HG02885 (cell line): ENCODE measurements around the gene LRSAM1.

ENCODE experiments used
- ATAC-seq: cut with Tn5 transposase; IDR thresholded peaks from one replicate; pipeline ENCODE4 v1.9.1; 2021; ENCODE audit warnings: mild to moderate bottlenecking; ENCODE audit not compliant: unreplicated experiment, poor library complexity

Gene LRSAM1

DNA sequence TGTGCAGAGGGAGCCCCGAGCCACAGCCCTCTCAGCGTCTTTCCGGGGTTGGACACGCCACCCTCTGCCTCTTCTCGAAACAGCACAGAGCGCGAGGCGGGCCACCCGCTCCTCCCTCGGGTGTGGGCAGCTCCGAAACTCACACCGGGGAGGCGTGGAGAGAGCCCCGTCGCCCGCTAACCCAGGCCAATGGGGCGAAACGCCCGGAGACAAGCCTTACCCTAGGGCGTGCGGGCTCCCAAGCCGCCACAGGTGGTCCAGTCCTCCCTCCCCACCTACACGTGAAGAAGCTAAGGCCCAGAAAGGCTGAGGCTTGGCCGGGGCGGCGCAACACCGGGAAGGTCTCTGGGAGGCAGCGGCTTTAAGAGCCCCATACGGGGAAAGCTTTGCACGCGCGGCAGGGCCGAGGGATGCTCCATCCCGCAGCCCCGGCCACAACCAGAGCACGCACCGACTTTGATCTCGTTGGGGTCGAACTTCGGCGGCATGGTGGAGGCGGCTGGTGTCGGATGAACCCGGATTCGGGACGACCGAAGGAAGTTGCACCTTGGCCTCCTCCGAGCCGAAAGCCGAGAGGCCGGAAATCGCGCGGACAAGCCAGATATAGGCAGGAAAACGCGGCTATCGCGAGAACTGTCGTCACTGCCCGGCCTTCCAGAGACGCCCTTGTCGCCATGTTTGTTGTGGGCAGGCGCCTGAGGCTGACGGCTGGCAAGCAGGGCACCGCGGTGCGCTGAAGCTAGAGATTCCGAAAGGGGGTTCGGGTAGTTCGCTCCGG lies at the start of gene LRSAM1, which contains the start of gene RPL12:
TSS of gene LRSAM1 (plus strand) at position 681 of the 778 bp plus-strand sequence. CDS start 3,018 bp downstream, outside the sequence.
TSS of gene RPL12 (minus strand) at position 577 of the 778 bp plus-strand sequence. CDS start at position 488, 89 bp downstream.
- peak; percentile 71 for ATAC-seq

DNA sequence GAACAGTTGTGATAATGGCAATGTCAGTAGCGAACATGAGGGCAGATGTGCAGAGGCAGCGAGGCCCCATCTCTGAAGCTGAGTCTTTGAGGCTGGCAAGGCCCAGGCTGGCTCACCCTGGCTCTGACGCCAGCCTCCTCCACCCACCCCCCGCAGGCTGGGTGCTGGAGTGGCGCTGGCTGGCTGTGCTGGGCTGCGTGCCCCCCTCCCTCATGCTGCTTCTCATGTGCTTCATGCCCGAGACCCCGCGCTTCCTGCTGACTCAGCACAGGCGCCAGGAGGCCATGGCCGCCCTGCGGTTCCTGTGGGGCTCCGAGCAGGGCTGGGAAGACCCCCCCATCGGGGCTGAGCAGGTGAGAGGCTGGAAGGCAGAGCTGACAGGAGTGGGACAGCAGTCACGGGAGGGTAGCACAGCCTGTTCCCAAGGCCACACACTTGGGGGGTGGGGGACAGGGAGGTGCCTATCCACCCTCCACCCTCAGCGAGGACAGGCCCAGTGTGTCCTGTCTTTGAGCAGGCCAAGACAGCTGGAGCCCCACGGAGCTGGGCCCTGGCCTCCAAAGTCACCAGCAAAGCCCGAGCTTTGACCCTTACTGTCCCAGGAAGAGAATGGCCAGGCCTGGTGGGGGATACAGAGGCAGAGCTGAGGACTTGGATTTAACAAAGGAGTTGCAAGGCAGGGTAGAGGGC lies 48.8 kb upstream of the LRSAM1 start:
- no peak for ATAC-seq

DNA sequence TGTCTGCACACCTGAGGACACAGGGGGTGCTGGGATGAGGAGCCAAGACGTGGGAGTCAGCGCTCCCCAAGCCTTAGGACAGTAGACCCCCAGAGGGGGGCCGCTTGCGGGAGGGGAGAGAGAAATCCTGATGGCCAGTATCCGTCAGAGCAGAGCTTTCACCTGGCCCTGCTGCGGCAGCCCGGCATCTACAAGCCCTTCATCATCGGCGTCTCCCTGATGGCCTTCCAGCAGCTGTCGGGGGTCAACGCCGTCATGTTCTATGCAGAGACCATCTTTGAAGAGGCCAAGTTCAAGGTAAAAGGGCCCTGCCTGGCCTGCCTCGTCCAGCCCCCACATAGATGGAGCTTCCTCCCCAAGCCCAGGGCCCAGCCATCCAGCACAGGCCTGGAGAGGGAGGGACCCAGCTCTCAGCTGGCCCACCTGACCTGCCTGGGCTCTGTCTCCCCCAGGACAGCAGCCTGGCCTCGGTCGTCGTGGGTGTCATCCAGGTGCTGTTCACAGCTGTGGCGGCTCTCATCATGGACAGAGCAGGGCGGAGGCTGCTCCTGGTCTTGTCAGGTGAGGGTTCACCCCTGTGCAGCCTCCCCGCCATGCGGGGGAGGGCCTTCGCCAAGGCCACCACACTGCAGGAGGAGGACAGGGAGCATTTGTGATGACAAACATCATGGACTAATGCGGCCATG lies 47.7 kb upstream of the LRSAM1 start:
- ATAC-seq: no peak

DNA sequence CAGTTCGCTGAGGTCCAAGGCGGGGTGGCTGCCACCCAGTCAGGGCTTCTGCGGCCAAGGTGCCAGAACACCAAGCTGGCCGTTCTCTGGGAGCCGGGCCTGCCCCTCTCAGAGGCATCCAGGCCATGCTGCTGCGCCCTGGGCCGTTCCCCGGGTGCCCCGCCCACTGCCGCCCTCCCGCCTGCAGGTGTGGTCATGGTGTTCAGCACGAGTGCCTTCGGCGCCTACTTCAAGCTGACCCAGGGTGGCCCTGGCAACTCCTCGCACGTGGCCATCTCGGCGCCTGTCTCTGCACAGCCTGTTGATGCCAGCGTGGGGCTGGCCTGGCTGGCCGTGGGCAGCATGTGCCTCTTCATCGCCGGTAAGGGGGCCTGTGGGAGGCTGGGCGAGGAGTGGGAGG lies 46.7 kb upstream of the LRSAM1 start:
- no peak for ATAC-seq

- no peak for ATAC-seq
Measured at GRCh38 chr9:127405344-127406125, 45.8 kb upstream of the LRSAM1 start.

DNA sequence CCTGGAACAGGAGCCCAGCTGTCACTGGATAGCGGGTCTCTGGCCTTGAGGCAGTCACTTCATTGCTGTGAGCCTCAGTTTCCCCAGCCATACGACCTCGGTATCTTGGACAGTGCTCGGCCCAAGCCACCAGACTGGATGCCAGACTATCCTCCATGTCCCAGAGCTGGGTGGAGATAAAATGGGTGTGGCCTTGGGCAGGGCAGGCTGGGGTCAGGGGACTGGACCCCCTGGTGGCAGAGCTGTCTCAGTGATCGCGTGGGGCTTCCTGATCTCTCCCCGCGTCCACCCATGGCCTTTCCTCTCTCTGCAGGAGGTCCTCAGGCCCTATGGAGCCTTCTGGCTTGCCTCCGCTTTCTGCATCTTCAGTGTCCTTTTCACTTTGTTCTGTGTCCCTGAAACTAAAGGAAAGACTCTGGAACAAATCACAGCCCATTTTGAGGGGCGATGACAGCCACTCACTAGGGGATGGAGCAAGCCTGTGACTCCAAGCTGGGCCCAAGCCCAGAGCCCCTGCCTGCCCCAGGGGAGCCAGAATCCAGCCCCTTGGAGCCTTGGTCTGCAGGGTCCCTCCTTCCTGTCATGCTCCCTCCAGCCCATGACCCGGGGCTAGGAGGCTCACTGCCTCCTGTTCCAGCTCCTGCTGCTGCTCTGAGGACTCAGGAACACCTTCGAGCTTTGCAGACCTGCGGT lies 44.4 kb upstream of the LRSAM1 start:
- ATAC-seq: no peak

DNA sequence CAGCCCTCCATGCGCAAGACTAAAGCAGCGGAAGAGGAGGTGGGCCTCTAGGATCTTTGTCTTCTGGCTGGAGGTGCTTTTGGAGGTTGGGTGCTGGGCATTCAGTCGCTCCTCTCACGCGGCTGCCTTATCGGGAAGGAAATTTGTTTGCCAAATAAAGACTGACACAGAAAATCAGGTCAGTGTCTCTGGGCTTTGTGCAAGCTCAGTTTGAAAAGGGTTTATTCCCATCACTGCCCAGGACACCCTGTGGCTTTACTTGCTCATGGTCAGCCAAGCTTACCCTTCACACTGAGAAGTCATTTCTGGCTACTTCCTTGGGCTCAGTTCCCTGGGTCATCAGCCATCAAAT lies 43.8 kb upstream of the LRSAM1 start:
- ATAC-seq: no peak

GRCh38 chr9:127411122-127411521 lies 40.2 kb upstream of the LRSAM1 start:
- ATAC-seq: no peak

DNA sequence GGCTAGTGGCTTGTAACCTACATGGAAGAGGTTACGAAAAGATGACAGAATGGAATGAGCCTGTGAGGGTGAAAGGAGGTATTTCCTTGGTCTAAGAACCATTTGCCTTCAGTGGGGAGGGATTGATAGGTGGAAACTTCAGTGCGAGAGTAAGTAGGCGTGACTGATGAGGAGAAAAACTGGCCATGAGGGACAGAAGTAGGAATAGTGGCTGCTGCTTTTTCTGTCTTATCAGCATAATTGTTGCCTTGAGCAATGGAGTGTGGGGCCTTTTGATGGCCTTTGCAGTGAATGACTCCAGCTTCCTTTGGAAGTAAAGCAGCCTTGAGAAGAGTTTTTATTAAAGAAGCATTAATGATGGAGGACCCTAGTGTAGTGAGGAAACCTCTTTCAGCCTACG lies 36.2 kb upstream of the LRSAM1 start:
- no peak for ATAC-seq

DNA sequence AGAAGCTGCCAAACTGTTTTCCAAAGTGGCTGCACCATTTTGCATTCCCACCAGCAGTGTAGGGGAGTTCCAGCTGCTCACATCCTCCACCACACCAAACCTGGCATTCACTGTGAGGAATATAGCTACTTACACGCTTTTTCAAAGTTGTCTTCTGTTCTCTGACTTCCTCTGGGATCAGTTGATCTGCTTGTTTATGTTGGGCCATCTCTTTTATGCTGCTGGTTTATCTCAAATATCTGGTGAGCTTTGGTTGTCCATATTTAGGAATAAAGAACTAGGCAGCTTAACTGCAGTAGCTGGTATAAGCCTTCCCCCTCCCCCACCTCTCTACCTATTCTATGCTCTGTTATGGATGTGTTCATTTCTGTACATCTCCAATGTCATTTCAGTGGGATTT lies 35.7 kb upstream of the LRSAM1 start:
- ATAC-seq: no peak

DNA sequence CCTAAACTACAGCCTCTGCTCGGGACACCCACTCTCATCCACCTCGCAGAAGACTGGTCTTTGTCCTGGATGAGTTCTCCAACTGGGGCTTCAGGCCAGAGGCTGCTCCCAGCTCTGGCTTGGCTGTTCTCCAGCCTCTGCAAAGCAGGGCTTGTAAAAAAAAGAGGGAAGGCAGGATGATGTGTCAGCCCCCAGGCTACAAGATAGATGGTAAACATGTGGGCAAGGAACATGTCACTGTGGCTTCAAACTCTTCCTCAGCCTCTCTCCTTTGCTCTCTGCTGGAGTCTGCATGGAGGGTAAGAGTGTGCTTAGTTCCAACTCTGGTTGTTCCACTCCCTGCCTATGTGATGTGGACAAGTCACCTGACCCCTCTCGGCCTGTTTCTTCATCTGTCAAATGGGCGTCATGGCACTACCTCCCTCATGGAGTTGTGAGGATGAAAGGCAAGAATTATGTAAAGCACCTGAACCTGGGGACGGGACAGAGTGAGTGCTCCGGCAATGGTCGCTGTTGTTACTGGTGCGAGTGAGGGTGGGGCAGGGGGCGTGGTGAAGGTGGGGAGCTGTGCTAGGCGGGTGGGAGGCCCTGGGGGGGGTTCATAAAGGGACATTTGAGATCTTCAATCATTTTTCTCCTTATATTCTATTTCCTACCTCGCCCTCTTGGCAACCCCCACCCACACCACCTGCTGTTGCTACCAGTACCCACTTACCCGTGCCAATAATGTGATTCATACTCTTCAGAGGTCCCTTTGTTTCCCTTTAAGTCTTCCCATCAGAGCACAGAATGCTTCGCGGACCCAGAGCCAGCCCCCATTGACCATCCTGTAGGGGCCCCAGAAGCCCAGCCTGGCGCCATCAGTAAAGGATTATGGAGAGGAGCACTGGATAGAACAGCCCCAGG lies 33.9 kb upstream of the LRSAM1 start:
- no peak for ATAC-seq

- ATAC-seq: no peak
Measured at GRCh38 chr9:127418037-127418471, 33.3 kb upstream of the LRSAM1 start.

- ATAC-seq: no peak
Measured at GRCh38 chr9:127419348-127419747, 32.0 kb upstream of the LRSAM1 start.

DNA sequence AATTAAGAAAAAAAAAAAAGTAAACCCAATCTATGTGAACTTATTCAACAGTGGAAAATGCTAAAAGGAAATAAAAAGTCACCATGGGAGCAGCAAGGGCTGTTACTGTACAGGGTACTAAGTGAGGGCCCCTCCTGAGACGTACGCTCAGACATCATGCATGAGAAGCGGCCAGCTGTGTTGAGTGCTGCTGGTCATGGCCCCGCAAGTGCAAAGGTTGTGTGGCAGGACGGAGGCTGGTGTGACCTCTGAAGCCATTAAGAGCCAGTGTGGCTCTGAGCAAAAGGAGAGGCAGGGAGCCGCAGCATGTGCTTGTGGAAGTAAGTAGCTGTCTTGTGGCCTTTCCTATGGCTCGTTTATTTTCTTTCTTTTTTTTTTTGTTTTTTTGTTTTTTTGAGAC lies 30.3 kb upstream of the LRSAM1 start:
- ATAC-seq: no peak

- no peak for ATAC-seq
Measured at GRCh38 chr9:127422133-127422782, 29.1 kb upstream of the LRSAM1 start.

DNA sequence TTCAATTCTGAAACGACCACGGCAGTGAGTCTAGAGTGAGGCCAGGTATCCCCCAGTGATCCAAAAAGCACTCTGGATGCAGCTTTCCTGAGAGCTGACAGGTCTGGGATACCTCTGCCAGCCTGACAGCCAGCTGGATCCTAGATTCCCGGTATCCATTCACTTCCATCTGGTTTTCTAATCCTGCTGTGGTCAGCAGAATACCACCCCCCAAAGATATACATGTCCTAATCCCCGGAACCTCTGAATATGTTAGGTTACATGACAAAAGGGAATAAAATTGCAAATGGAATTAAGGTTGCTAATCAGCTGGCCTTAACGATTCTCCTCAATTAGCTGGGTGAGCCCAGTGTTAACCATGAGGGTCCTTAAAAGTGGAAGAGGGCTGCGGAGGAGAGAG lies 28.5 kb upstream of the LRSAM1 start:
- no peak for ATAC-seq

DNA sequence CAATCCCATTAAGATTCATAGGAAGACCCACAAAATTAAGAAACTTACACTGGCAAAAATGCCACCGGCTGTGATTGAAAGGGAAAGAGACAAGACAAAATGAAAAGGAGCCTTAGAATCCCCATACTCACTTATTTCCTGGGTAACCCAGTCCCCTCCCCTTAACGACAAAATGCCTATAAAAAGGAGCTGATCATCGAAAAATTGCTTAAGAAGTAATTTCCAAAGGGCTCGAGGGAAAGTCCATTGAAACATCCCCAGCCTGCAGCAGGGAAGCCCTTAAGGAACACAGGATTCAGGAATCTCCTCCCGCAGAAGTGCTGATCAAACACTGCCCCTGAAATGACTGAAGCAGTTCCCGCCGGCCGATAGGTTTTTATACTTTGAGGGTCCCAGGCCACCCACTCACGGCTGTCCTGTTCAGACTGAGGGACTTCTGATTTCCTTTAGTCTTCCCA lies 27.8 kb upstream of the LRSAM1 start:
- no peak for ATAC-seq
